ENCODE measurements around the gene ZMYM2. TPM values are rescaled to one million over a fixed set of nuclear protein-coding genes. Genes with fewer than 3 reads are reported as not detected.

Gene ZMYM2
- 50.8 and 56.7 TPM in 2 replicates for polyA plus RNA-seq (2011; rRNA removed)
- 6.4 and 6.5 TPM in 2 replicates for polyA plus RNA-seq (2012; cell fraction: cytosol; rRNA removed)
- polyA plus RNA-seq (2012; cell fraction: nucleus; rRNA removed): 5.9 and 10.7 TPM in 2 replicates
- 18.7 to 21.8 TPM (median 21.7 TPM) in 3 replicates for polyA plus RNA-seq (2017; fragmentation: RNase III; extraction: RNeasy Plus Mini Kit Qiagen cat#74134 plus additional on column Dnase treatment)
- 29.2 and 31.1 TPM in 2 replicates for polyA minus RNA-seq (2011; rRNA and poly(A)+ RNA removed)

DNA sequence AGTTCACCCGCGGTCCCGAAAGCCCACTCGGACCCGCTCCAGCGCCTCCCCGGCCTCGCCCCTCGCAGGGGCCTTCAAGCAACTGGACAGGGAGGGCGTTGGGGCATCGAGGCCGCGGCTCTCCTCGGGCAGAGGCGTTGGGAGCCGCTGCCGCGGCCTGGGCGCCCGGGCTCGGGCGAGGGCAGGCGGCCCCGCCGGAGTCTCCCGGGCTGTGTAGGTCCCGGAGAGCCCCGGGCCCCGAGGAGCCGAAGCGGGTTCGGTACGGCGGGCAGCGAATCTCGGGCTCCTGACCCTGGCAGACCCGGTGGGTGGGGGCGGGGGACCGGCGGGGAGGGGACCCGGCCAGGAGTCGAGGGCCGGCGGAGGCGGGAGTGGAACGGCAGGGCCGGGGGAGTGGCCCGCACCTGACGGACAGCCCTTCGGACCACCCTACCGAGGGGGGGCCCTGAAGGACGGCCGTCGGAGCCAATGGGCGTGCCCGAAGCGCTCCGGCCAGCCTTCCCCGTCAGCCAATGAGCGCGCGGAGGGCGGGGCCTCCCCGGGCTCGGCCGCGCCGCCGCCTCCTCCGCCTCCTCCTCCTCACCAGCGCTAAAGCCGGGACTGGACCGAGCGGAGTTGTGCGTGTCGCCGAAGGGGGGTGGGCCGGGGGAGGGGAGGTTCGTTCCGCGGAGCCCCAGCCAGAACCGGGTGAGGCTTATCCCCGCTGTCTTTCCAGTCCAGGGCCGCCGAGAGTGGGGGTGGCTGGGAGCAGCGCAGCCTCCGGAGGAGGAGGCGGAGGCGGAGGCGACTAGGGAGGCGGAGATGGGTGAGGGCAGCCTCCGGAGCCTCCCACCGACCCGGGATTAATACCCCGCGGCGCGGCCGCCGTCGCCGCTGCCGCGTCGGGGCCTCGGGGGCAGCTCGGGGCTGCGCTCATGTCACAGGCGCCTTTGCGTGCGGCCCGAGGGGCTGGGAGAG lies at the start of gene ZMYM2:
ZMYM2 (plus strand) TSS at position 573 of the 957 bp plus-strand sequence. CDS start 34,346 bp downstream, outside the sequence.
- no peak for FAIRE-seq
- H3K4me3 ChIP-seq: peak within 1 kb of the TSS; percentile 96
- peaks cover 22% of the 10 kb centered on the region; the same call in 2 of the 3 replicates for H3K4me1 ChIP-seq
- peak within 1 kb of the TSS; percentile 99 for H3K4me2 ChIP-seq
- H3K27ac ChIP-seq: peak within 1 kb of the TSS; percentile 99
- peak; percentile 98 for TF ChIP-seq PBX3 (IDR thresholded peaks at IDR 0.05)
- TF ChIP-seq, protein P1, sequence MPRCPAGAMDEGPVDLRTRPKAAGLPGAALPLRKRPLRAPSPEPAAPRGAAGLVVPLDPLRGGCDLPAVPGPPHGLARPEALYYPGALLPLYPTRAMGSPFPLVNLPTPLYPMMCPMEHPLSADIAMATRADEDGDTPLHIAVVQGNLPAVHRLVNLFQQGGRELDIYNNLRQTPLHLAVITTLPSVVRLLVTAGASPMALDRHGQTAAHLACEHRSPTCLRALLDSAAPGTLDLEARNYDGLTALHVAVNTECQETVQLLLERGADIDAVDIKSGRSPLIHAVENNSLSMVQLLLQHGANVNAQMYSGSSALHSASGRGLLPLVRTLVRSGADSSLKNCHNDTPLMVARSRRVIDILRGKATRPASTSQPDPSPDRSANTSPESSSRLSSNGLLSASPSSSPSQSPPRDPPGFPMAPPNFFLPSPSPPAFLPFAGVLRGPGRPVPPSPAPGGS (IDR thresholded peaks at IDR 0.05): peak; percentile 53; the same call in 1 of the 3 replicates
- no peak for TF ChIP-seq PHF8 (IDR thresholded peaks at IDR 0.05; ENCODE audit: borderline replicate concordance, low read depth)
- TF ChIP-seq, protein P2, sequence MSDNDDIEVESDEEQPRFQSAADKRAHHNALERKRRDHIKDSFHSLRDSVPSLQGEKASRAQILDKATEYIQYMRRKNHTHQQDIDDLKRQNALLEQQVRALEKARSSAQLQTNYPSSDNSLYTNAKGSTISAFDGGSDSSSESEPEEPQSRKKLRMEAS (IDR thresholded peaks at IDR 0.05): 0 out of 2 replicates have a peak, but pooled peaks have one; percentile 14
- TF ChIP-seq POLR2A (IDR thresholded peaks at IDR 0.05; ENCODE audit: low read length): peak; percentile 27; the same call in 1 of the 2 replicates
- TF ChIP-seq JUN (IDR thresholded peaks at IDR 0.05): peak in 1 of 2 experiments; percentile 57; a peak in 3 of 5 replicates
- ChIA-PET POLR2A (interaction anchor here (1.0 kb wide), 1 partner anchor 94 kb away, joined by 3 read pairs; no protein-coding TSS in a partner anchor), CTCF (interaction anchor here (1.0 to 1.3 kb wide), 2 partner anchors 17 to 31 kb away, joined by 3 to 4 read pairs; no protein-coding TSS in a partner anchor)
- H3K9me3 ChIP-seq: no peaks in the 10 kb centered on the region
- DNase-seq (ENCODE audit: low read depth in 1 of 2, low spot score in 1 of 2): peak; percentile 82 to 94
- WGBS (ENCODE audit: missing lambda C conversion rate): 0% methylated on average over 6 of the region's 112 CpGs
- peak; percentile 80 to 89 for ATAC-seq

DNA sequence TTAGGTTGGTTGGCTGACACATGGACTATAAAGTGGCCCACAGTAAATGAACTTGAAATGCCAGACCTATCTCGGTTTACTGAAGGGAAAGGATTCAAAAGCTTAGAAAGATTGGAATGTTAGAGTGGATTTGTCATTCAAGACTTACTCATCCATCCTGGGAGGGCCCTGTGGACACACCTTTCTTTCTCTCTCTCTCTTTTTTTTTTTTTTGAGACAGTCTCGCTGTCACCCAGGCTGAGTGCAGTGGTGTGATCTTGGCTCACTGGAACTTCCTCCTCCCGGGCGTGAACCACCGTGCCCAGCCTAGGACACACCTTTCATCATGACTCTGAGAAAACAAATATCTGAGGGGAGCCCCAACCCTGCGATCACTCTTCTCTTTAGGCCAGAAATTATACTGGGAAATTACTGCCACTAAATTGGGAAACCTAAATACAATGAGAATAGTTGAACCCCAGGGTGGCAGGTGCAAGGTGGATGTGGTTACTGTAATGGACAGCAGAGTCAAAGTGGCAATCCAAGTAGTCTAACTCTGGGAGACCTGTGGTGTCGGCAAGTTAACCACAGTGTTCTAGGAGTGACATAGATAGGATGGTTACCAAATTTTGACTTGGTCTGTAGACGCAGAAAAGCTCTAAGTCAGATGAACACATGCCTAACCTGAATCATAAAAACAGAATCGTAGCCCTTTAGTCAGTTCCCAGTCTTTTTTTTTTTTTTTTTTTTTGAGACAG lies 48.0 kb upstream of the ZMYM2 start:
- WGBS (ENCODE audit: missing lambda C conversion rate): 33% methylated on average over 9 of the region's 9 CpGs
- Histone ChIP-seq H3K4me2 (peak overlapping the region; percentile 39; the same call in 2 of the 3 replicates), H3K9me3 (no peaks in the 10 kb centered on the region), H3K27ac (no peak overlapping the region), H3K4me1 (peaks cover 3% of the 10 kb centered on the region; the same call in 1 of the 3 replicates), H3K4me3 (no peak overlapping the region)
- no peak for TF ChIP-seq FOXS1 (CRISPR knock-in tag; IDR thresholded peaks at IDR 0.05)
- peak; percentile 53 to 71; a peak in 4 of 6 replicates for ATAC-seq
- ChIA-PET CTCF (interaction anchor here (0.6 to 1.2 kb wide), 4 partner anchors 8 to 93 kb away, joined by 3 to 4 read pairs (median 4); no protein-coding TSS in a partner anchor), POLR2A (interaction anchor here (0.7 kb wide), 2 partner anchors 9 to 144 kb away, joined by 5 to 7 read pairs; no protein-coding TSS in a partner anchor)
- FAIRE-seq: no peak
- DNase-seq (ENCODE audit: low read depth in 1 of 2, low spot score in 1 of 2): peak; percentile 15 to 45

- CTCF ChIA-PET: interaction anchor here (0.8 to 3.4 kb wide), 9 partner anchors 9 to 237 kb away, joined by 3 to 14 read pairs (median 3); no protein-coding TSS in a partner anchor
These were observed 31.3 kb upstream of the ZMYM2 start for GRCh38 chr13:19927117-19927748.

More at GRCh38 chr13:19927117-19927748, 31.3 kb upstream of the ZMYM2 start:
- DNase-seq (ENCODE audit: low read depth in 1 of 2, low spot score in 1 of 2) (peak; percentile 34 to 40), ATAC-seq (peak; percentile 43 to 53; a peak in 2 of 6 replicates), FAIRE-seq (no peak)
- no peak overlapping the region for H3K4me3 ChIP-seq
- POLR2A ChIA-PET: interaction anchor here (0.7 to 1.0 kb wide), 2 partner anchors 33 to 64 kb away, joined by 3 read pairs; partner anchors contain the start of gene ZMYM5
- 24% methylated on average over 4 of the region's 4 CpGs for WGBS (ENCODE audit: missing lambda C conversion rate)
- TF ChIP-seq CBX8 (IDR thresholded peaks at IDR 0.05): no peak
- no peak for TF ChIP-seq FOXS1 (CRISPR knock-in tag; IDR thresholded peaks at IDR 0.05)
- TF ChIP-seq CTCF (IDR thresholded peaks at IDR 0.05): peak; percentile 55
- TF ChIP-seq SMC3 (IDR thresholded peaks at IDR 0.05): peak; percentile 38; the same call in 2 of the 3 replicates
- TF ChIP-seq ZC3H11A (IDR thresholded peaks at IDR 0.05): no peak
- no peak for TF ChIP-seq MYC (IDR thresholded peaks at IDR 0.05; ENCODE audit: borderline replicate concordance, low read length)
- peak; percentile 47 to 56; a peak in 4 of 5 replicates for TF ChIP-seq RAD21 (conservative IDR thresholded peaks at IDR 0.05 in 1 of 2, IDR thresholded peaks at IDR 0.05 in 1 of 2)
- TF ChIP-seq RFX5 (IDR thresholded peaks at IDR 0.05): no peak
- peak overlapping the region; percentile 52 for H3K4me2 ChIP-seq
- H3K27ac ChIP-seq: no peak overlapping the region
- no peaks in the 10 kb centered on the region for H3K4me1 ChIP-seq
- H3K9me3 ChIP-seq: no peaks in the 10 kb centered on the region

Measured in A549 (cell line).